Transverse colon (tissue), 4 donors: ENCODE data around the gene FXYD5.

Experiments used
- CTCF ChIP-seq, 5 experiments: fragments of 200-600 bp in 3 of 5; fragments of 450-650 bp in 2 of 5; sonication (generic) in 3 of 5; IDR thresholded peaks; 1 replicate in 2 of 5; 2 replicates in 3 of 5; pipeline ENCODE4 v1.5.1; 2016 to 2017; ENCODE audit warnings: antibody characterized with exemption in 5 of 5, inconsistent platforms in 3 of 5, mild to moderate bottlenecking in 2 of 5, moderate library complexity in 1 of 5
- POLR2A ChIP-seq: fragments of 450-650 bp; IDR thresholded peaks from one replicate; pipeline ENCODE4 v1.6.1; 2016; ENCODE audit warnings: antibody characterized with exemption, mild to moderate bottlenecking, moderate library complexity
- POLR2AphosphoS5 ChIP-seq, 3 donors: sonication (generic); formaldehyde crosslinking; IDR thresholded peaks; one replicate each; pipeline ENCODE4 v1.6.1; 2016; ENCODE audit warnings: antibody characterized with exemption in 3 of 3

- no peak for TF ChIP-seq CTCF (IDR thresholded peaks at IDR 0.05)
- TF ChIP-seq POLR2AphosphoS5 (IDR thresholded peaks at IDR 0.05): no peak
- no peak for TF ChIP-seq POLR2A
These were observed 10.7 kb upstream of the FXYD5 start for GRCh38 chr19:35143818-35144217.
